B cell (primary cell): Measurements from ENCODE around the gene LPXN. TPM values are rescaled to one million over a fixed set of nuclear protein-coding genes. Genes with fewer than 3 reads are reported as not detected.

Source experiments
- ATAC-seq: fragments of 200-7000 bp; cut with Tn5 transposase; one replicate; pipeline ENCODE4 v1.10.0; 2021; ENCODE audit warnings: low read depth, mild to moderate bottlenecking, moderate number of reproducible peaks, moderate library complexity
- CTCF ChIA-PET: fragments of 350-600 bp; sonication (Branson Sonifier 250); formaldehyde crosslinking; loops from one replicate; lab custom pipeline; 2021; ENCODE audit warnings: antibody characterized with exemption, inconsistent platforms; lab: Charles Lee
- POLR2A ChIA-PET: fragments of 350-600 bp; sonication (Branson Sonifier 250); formaldehyde crosslinking; loops from one replicate; lab custom pipeline; 2021; ENCODE audit warnings: antibody characterized with exemption; lab: Charles Lee
- DNase-seq: peaks from one replicate; pipeline ENCODE4 v3.0.0; 2013
- H2AFZ ChIP-seq: 2 replicates; pipeline ENCODE4 v1.6.1; 2012; ENCODE audit warnings: mild to moderate bottlenecking, low read depth, low read length; ENCODE audit not compliant: insufficient read depth, poor library complexity, severe bottlenecking
- H3K27ac ChIP-seq, 2 donors: 1 replicate in 1 of 2; 2 replicates in 1 of 2; pipeline ENCODE4 v1.5.1; 2012 to 2013; ENCODE audit warnings: low read length in 2 of 2, mild to moderate bottlenecking in 2 of 2, moderate library complexity in 1 of 2
- H3K27me3 ChIP-seq, 4 experiments: fragments of 200-600 bp in 1 of 4; sonication (generic) in 1 of 4; replicated peaks in 1 of 4; 1 replicate in 2 of 4; 2 replicates in 2 of 4; pipeline versions ENCODE4 v1.6.1 to v1.7.0; 2013 to 2016; ENCODE audit warnings: low read length in 3 of 4, mild to moderate bottlenecking in 2 of 4, mixed read lengths in 1 of 4, moderate library complexity in 1 of 4; ENCODE audit not compliant: insufficient read depth in 4 of 4, control insufficient read depth in 3 of 4; ENCODE audit errors: control extremely low read depth in 1 of 4
- H3K36me3 ChIP-seq, 2 experiments: replicated peaks in 1 of 2; 1 replicate in 1 of 2; 2 replicates in 1 of 2; pipeline versions ENCODE4 v1.6.1 to v1.7.1; 2013; ENCODE audit warnings: low read length in 1 of 2; ENCODE audit not compliant: insufficient read depth in 2 of 2, control insufficient read depth in 1 of 2; ENCODE audit errors: control extremely low read depth in 1 of 2, extremely low read depth in 1 of 2
- H3K4me1 ChIP-seq, 2 donors: fragments of 200-600 bp in 1 of 2; sonication (generic) in 1 of 2; 1 replicate in 1 of 2; 2 replicates in 1 of 2; pipeline versions ENCODE4 v1.5.1 to v1.6.1; 2013 to 2017; ENCODE audit warnings: low read length in 2 of 2; ENCODE audit not compliant: control insufficient read depth in 2 of 2, insufficient read depth in 2 of 2
- H3K4me2 ChIP-seq: replicated peaks from 2 replicates; pipeline ENCODE3; 2012; ENCODE audit warnings: mild to moderate bottlenecking, low read depth, low read length; ENCODE audit not compliant: poor library complexity, severe bottlenecking
- H3K4me3 ChIP-seq, 5 experiments: fragments of 200-600 bp in 1 of 5; sonication (generic) in 1 of 5; 1 replicate in 3 of 5; 2 replicates in 2 of 5; pipeline versions ENCODE4 v1.5.1 to v1.7.0; 2011 to 2016; ENCODE audit warnings: low read length in 4 of 5, mild to moderate bottlenecking in 4 of 5, low read depth in 2 of 5, control low read depth in 1 of 5, moderate library complexity in 1 of 5; ENCODE audit not compliant: insufficient read depth in 1 of 5; ENCODE audit errors: control extremely low read depth in 1 of 5, extremely low read depth in 1 of 5
- H3K79me2 ChIP-seq: fragments of 200-600 bp; sonication (generic); one replicate; pipeline ENCODE4 v1.6.0; 2016; ENCODE audit warnings: low read length; ENCODE audit not compliant: control insufficient read depth, insufficient read depth
- H3K9ac ChIP-seq: fragments of 200-600 bp; sonication (generic); 2 replicates; pipeline ENCODE4 v1.6.1; 2017; ENCODE audit warnings: mild to moderate bottlenecking, low read length, moderate library complexity
- H3K9me3 ChIP-seq, 3 donors: one replicate each; pipeline versions ENCODE4 v1.6.1 to v1.7.1; 2013; ENCODE audit warnings: low read length in 2 of 3; ENCODE audit not compliant: control insufficient read depth in 2 of 3, insufficient read depth in 1 of 3; ENCODE audit errors: control extremely low read depth in 1 of 3
- H4K20me1 ChIP-seq: 2 replicates; pipeline ENCODE4 v1.6.0; 2012; ENCODE audit warnings: mild to moderate bottlenecking, low read length; ENCODE audit not compliant: insufficient read depth, control insufficient read depth, poor library complexity, severe bottlenecking
- H3K27ac Mint-ChIP-seq: one replicate; pipeline ENCODE4 v1.8.0; 2021; ENCODE audit warnings: mixed read lengths
- H3K27me3 Mint-ChIP-seq: one replicate; pipeline ENCODE4 v1.8.0; 2021; ENCODE audit warnings: mixed read lengths
- H3K4me1 Mint-ChIP-seq: one replicate; pipeline ENCODE4 v1.8.0; 2021; ENCODE audit warnings: mixed read lengths
- H3K4me3 Mint-ChIP-seq: one replicate; pipeline ENCODE4 v1.8.0; 2021; ENCODE audit warnings: mixed read lengths
- H3K9me3 Mint-ChIP-seq: one replicate; pipeline ENCODE4 v1.8.0; 2022; ENCODE audit warnings: mixed read lengths; ENCODE audit not compliant: insufficient read depth
- CTCF ChIP-seq: fragments of 200-600 bp; IDR thresholded peaks from one replicate; pipeline ENCODE4 v1.8.0; 2022; ENCODE audit warnings: antibody characterized with exemption, mild to moderate bottlenecking
- EZH2 ChIP-seq: IDR thresholded peaks from 2 replicates; pipeline ENCODE4 v1.6.1; 2012; ENCODE audit warnings: borderline replicate concordance, low read depth, mild to moderate bottlenecking, moderate library complexity, low read length; ENCODE audit not compliant: insufficient read depth, poor library complexity, severe bottlenecking
- WGBS: methylation state at CpG from one replicate; pipeline ENCODE4 v1.1.5; 2013; ENCODE audit warnings: missing lambda C conversion rate; ENCODE audit not compliant: insufficient coverage; 5-methylcytosine and 5-hydroxymethylcytosine counted together
- intact Hi-C: fragments of 100-400 bp; cut with micrococcal nuclease; formaldehyde crosslinking; loops from one replicate; pipeline ENCODE4 v1.10.0; 2022
- polyA plus RNA-seq: library from polyadenylated mRNA; depleted of rRNA; stranded (reverse); fragments of >200 nt; gene quantifications from 2 replicates; pipeline ENCODE4 v1.2.3, GENCODE V29; 2012
- total RNA-seq, 2 donors: library from RNA; stranded (reverse); fragments of 120-200 nt in 1 of 2; gene quantifications; 1 replicate in 1 of 2; 2 replicates in 1 of 2; pipeline versions ENCODE4 v1.2.3 to v1.2.4, GENCODE V29; 2013 to 2022

LPXN gene
- total and polyA plus RNA-seq, 2 donors (not counting 1 experiment from before 2014, with no cell fraction given), result 59.2 to 209 TPM

GRCh38 chr11:58567889-58568512 is 7.7 kb downstream of the LPXN start:
- WGBS, result 56% methylated on average over 4 of the region's 4 CpGs
- no peaks in the 10 kb centered on the region for H4K20me1 ChIP-seq

More at GRCh38 chr11:58567889-58568512, 7.7 kb downstream of the LPXN start:
- Histone ChIP-seq H3K36me3 (peaks cover 16 to 43% of the 10 kb centered on the region in 2 experiments), H3K4me2 (peak overlapping the region; percentile 34), H3K9me3 (no peaks in the 10 kb centered on the region), H3K27me3 (no peaks in the 10 kb centered on the region), H3K9ac (no peak overlapping the region), H3K79me2 (peaks cover 100% of the 10 kb centered on the region), H3K4me1 (peaks cover 19 to 21% of the 10 kb centered on the region in 2 donors), H3K4me3 (no peak overlapping the region), H2AFZ (peak overlapping the region; percentile 48), H3K27ac (no peak overlapping the region)
- Mint-ChIP-seq H3K4me3 (peak overlapping the region; percentile 1), H3K27ac (peak overlapping the region; percentile 5), H3K27me3 (no peaks in the 10 kb centered on the region), H3K9me3 (no peaks in the 10 kb centered on the region), H3K4me1 (peaks cover 42% of the 10 kb centered on the region)
- POLR2A ChIA-PET, result interaction anchor here (1.3 kb wide), 1 partner anchor 9 kb away, joined by 4 read pairs; no protein-coding TSS in a partner anchor
- intact Hi-C loops, result loop anchor here (1.0 to 2.0 kb wide), 4 partner anchors 11 to 590 kb away; partner anchors contain the start of gene ZFP91
- CTCF ChIA-PET, result interaction anchor here (0.6 to 4.6 kb wide), 39 partner anchors 9 to 1222 kb away, joined by 3 to 102 read pairs (median 5); partner anchors contain the start of genes DTX4, LPXN and ZFP91
- DNase-seq (peak; percentile 87), ATAC-seq (peak; percentile 98)
- no peak for TF ChIP-seq EZH2
- peak; percentile 82 for TF ChIP-seq CTCF
